Kidney (tissue), 14 donors: Measurements from ENCODE around the gene ADSS2. TPM values are rescaled to one million over a fixed set of nuclear protein-coding genes. Genes with fewer than 3 reads are reported as not detected.

Source experiments
- DNase-seq, 5 donors: peaks; one replicate each; pipeline ENCODE4 v3.0.0-alpha.2; 2013 to 2020
- FAIRE-seq: peaks from 2 replicates; lab custom pipeline; 2012; peaks lifted over from hg19 to GRCh38; lab: Jason Lieb, UNC
- H3K27ac ChIP-seq, 2 donors: one replicate each; pipeline ENCODE4 v1.7.0; 2013; ENCODE audit warnings: low read depth in 2 of 2, low read length in 2 of 2, inconsistent platforms in 1 of 2
- H3K27me3 ChIP-seq: one replicate; pipeline ENCODE4 v1.7.1; 2013; ENCODE audit warnings: low read length, inconsistent platforms; ENCODE audit not compliant: control insufficient read depth, insufficient read depth
- H3K36me3 ChIP-seq, 3 donors: one replicate each; pipeline versions ENCODE4 v1.7.0 to v1.7.1; 2013; ENCODE audit warnings: low read length in 3 of 3, control low read depth in 1 of 3, inconsistent platforms in 1 of 3; ENCODE audit not compliant: insufficient read depth in 3 of 3, control insufficient read depth in 2 of 3
- H3K4me1 ChIP-seq, 3 donors: one replicate each; pipeline versions ENCODE4 v1.7.0 to v1.7.1; 2013; ENCODE audit warnings: low read length in 3 of 3, inconsistent platforms in 1 of 3, low read depth in 1 of 3; ENCODE audit not compliant: control insufficient read depth in 2 of 3, insufficient read depth in 2 of 3
- H3K4me3 ChIP-seq, 3 donors: one replicate each; pipeline versions ENCODE4 v1.7.0 to v1.8.1; 2013; ENCODE audit warnings: low read length in 3 of 3, control low read depth in 1 of 3, inconsistent platforms in 1 of 3
- H3K9ac ChIP-seq, 3 donors: one replicate each; pipeline versions ENCODE4 v1.7.0 to v1.7.1; 2013; ENCODE audit warnings: low read length in 3 of 3, control low read depth in 1 of 3, inconsistent platforms in 1 of 3
- H3K9me3 ChIP-seq, 3 donors: one replicate each; pipeline versions ENCODE4 v1.7.0 to v1.7.1; 2013; ENCODE audit warnings: low read length in 3 of 3, control low read depth in 1 of 3, inconsistent platforms in 1 of 3; ENCODE audit not compliant: control insufficient read depth in 2 of 3, insufficient read depth in 1 of 3
- intact Hi-C: fragments of 100-400 bp; cut with DNase I; formaldehyde crosslinking; loops from one replicate; pipeline ENCODE4 v1.11.1; 2022
- polyA plus RNA-seq: library from polyadenylated mRNA; stranded (reverse); fragments of 350-450 nt; fragmentation: Illumina TruSeq; extraction: RNeasy Lipid Tissue Mini Kit (QIAGEN cat#74804); gene quantifications from one replicate; pipeline ENCODE4 v1.2.3, GENCODE V29; 2014; ENCODE audit warnings: low read depth, low replicate concordance; ENCODE audit not compliant: insufficient read depth
- total RNA-seq: library from RNA; stranded (reverse); fragmentation: NEBNext Ultra II Directional; extraction: Animal tissue kit (Norgen Biotek cat#: 25700); gene quantifications from one replicate; pipeline ENCODE4 v1.2.1, GENCODE V29; 2021
- TF ChIP-seq, protein P1 (sequence below): IDR thresholded peaks from 3 replicates; pipeline ENCODE4 v1.5.1; 2012; ENCODE audit warnings: mild to moderate bottlenecking, moderate library complexity, borderline replicate concordance; ENCODE audit not compliant: insufficient read depth; ENCODE audit errors: extremely low read depth
- donor health status: control.
- donor health status: control.
- donor health status: control.
- donor health status: control.
- donor health status: control.
- donor health status: DM: yes; HTN: yes; CAD: no.
- donor health status: Normal renal cell carcinoma (clear cell type).

Gene ADSS2
- total and polyA plus RNA-seq, 2 donors from 2014 or later, result 19.7 to 50.3 TPM

DNA sequence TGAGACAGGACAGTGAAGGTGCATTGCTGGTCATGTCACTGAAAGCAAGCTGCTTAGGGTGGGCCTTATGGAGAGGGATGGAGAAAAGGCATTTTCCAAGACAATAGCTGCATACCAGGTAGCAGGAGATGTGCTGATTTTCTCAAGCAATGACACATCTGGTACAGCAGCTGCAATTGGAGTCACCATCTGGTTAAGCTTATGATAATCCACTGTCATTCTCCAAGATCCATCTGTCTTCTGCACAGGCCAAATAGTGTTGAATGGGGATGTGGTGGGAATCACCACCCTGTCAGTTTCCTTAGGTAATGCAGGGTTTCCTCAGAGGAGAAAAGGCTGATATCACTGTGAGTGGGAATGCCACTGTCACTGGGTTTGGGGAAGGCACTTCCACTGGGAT lies 54.6 kb downstream of the ADSS2 start:
- Histone ChIP-seq H3K4me3 (no peak overlapping the region), H3K9me3 (peaks cover 0 to 6% (median 2%) of the 10 kb centered on the region in 3 donors), H3K9ac (no peak overlapping the region), H3K27me3 (no peaks in the 10 kb centered on the region), H3K27ac (no peak overlapping the region), H3K4me1 (peaks cover 0 to 3% (median 0%) of the 10 kb centered on the region in 3 donors), H3K36me3 (no peaks in the 10 kb centered on the region)
- TF ChIP-seq, protein P1, sequence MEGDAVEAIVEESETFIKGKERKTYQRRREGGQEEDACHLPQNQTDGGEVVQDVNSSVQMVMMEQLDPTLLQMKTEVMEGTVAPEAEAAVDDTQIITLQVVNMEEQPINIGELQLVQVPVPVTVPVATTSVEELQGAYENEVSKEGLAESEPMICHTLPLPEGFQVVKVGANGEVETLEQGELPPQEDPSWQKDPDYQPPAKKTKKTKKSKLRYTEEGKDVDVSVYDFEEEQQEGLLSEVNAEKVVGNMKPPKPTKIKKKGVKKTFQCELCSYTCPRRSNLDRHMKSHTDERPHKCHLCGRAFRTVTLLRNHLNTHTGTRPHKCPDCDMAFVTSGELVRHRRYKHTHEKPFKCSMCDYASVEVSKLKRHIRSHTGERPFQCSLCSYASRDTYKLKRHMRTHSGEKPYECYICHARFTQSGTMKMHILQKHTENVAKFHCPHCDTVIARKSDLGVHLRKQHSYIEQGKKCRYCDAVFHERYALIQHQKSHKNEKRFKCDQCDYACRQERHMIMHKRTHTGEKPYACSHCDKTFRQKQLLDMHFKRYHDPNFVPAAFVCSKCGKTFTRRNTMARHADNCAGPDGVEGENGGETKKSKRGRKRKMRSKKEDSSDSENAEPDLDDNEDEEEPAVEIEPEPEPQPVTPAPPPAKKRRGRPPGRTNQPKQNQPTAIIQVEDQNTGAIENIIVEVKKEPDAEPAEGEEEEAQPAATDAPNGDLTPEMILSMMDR, result no peak
- no peak for FAIRE-seq
- intact Hi-C loops, result no loop called here
- no peak for DNase-seq

DNA sequence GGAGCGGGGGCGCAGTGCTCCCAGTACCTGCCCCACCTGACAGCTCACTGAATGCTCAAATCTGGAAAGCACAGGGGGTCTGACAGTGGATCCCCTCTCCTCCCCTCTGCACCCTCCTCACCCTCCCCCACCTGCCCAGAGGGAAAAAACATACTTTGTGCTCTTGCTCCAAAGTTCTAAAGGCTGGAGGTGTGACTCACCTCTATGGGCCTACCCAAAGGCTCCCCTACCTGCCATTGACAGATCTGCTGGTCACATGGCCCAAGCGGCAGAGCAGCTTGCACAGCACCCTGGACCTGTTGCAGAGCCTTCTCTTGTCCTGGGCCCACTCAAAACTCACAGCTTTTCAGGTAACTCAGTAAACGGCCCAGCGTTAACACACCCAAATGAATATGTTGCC lies 55.7 kb downstream of the ADSS2 start:
- H3K27ac ChIP-seq, result no peak overlapping the region
- FAIRE-seq, result no peak
- no peaks in the 10 kb centered on the region for H3K27me3 ChIP-seq
- H3K36me3 ChIP-seq, result no peaks in the 10 kb centered on the region
- peaks cover 0 to under 1% (median 0%) of the 10 kb centered on the region in 3 donors for H3K9me3 ChIP-seq
- peaks cover 0 to 9% (median 0%) of the 10 kb centered on the region in 3 donors for H3K4me1 ChIP-seq
- no peak overlapping the region for H3K9ac ChIP-seq
- DNase-seq, result no peak
- no peak overlapping the region for H3K4me3 ChIP-seq
- intact Hi-C loops, result no loop called here
- TF ChIP-seq, protein P1, result no peak

DNA sequence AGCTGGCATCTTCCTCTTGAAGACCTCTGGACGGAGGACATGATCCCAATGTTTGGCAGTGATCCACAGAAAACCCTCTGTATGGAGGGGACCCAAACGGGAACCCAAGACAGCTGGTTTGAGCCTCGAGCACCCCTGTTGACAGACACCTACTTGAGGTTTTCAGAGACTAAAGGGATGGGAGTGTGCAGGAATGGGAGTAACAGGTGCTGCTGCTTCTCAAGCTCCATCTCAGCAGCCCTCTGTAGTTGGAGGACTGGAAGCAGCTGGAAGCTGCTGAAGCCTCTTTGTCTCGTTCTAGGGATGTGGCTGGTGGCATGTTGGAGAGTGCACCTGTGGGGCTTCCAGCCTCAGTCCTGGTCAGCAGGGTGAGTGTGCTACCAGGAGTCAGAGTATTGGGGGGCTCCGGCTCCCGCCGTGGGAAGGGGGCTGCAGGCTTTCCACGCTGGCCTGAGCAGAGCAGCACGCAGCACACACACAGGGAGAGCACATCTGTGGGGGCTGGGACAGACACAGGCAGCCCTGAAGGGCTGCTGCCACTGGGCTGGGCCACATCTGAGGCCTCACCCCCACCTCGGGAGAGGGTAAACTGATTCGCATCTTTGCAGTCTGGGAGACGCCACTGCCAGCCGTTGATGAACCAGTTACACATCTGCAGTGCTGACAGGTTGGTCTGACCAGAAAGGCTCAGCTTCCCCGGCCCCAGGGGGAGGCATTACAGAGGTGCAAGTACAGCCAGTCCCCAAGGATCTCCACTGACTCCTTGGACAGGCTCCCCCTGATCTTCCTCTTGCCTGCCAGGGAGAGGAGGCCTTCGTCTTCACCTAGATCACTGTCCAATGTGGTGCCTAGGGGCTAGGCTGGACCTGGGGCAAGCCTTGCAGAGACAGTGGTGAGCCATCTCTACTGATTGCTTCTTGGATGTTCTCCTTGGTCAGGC lies 56.6 kb downstream of the ADSS2 start:
- TF ChIP-seq, protein P1, result no peak
- FAIRE-seq (no peak), DNase-seq (no peak)
- Histone ChIP-seq H3K27ac (no peak overlapping the region), H3K4me3 (no peak overlapping the region), H3K9me3 (no peaks in the 10 kb centered on the region), H3K9ac (no peak overlapping the region), H3K36me3 (no peaks in the 10 kb centered on the region), H3K4me1 (peaks cover 0 to 9% (median 0%) of the 10 kb centered on the region in 3 donors), H3K27me3 (no peaks in the 10 kb centered on the region)
- intact Hi-C loops, result no loop called here
